Astrocyte of the cerebellum (primary cell): ENCODE results near the gene CACNA1D.
"Not testable (repeated sequence)": the region's sequence is repeated elsewhere in the genome, so short reads cannot be mapped to it uniquely, and the experiment has no call there.

ENCODE experiments used
- DNase-seq: peaks from one replicate; pipeline ENCODE4 v3.0.0-alpha.2; 2011; ENCODE audit warnings: low read depth
- H3K4me3 ChIP-seq: 2 replicates; pipeline ENCODE4 v1.5.1; 2011; ENCODE audit warnings: mild to moderate bottlenecking, low read depth, low read length, moderate library complexity
- in situ Hi-C: cut with HindIII; loops from 2 replicates; pipeline ENCODE4 v1.10.0; 2017; ENCODE audit warnings: low sequenced_read_pairs
- TF ChIP-seq, protein P1 (sequence below): IDR thresholded peaks from 2 replicates; pipeline ENCODE4 v1.5.1; 2012; ENCODE audit warnings: low read length, low read depth, moderate library complexity, mild to moderate bottlenecking; ENCODE audit errors: missing control alignments

CACNA1D gene

GRCh38 chr3:53554559-53555067 lies 60.2 kb downstream of the CACNA1D start:
- no peak overlapping the region for H3K4me3 ChIP-seq
- in situ Hi-C loops, result no loop called here
- no peak for DNase-seq
- TF ChIP-seq, protein P1, sequence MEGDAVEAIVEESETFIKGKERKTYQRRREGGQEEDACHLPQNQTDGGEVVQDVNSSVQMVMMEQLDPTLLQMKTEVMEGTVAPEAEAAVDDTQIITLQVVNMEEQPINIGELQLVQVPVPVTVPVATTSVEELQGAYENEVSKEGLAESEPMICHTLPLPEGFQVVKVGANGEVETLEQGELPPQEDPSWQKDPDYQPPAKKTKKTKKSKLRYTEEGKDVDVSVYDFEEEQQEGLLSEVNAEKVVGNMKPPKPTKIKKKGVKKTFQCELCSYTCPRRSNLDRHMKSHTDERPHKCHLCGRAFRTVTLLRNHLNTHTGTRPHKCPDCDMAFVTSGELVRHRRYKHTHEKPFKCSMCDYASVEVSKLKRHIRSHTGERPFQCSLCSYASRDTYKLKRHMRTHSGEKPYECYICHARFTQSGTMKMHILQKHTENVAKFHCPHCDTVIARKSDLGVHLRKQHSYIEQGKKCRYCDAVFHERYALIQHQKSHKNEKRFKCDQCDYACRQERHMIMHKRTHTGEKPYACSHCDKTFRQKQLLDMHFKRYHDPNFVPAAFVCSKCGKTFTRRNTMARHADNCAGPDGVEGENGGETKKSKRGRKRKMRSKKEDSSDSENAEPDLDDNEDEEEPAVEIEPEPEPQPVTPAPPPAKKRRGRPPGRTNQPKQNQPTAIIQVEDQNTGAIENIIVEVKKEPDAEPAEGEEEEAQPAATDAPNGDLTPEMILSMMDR, result no peak

- no peak for DNase-seq
- in situ Hi-C loops, result no loop called here
- TF ChIP-seq, protein P1, result no peak
- H3K4me3 ChIP-seq, result no peak overlapping the region
Measured at GRCh38 chr3:53555068-53555588, 60.7 kb downstream of the CACNA1D start.

DNA sequence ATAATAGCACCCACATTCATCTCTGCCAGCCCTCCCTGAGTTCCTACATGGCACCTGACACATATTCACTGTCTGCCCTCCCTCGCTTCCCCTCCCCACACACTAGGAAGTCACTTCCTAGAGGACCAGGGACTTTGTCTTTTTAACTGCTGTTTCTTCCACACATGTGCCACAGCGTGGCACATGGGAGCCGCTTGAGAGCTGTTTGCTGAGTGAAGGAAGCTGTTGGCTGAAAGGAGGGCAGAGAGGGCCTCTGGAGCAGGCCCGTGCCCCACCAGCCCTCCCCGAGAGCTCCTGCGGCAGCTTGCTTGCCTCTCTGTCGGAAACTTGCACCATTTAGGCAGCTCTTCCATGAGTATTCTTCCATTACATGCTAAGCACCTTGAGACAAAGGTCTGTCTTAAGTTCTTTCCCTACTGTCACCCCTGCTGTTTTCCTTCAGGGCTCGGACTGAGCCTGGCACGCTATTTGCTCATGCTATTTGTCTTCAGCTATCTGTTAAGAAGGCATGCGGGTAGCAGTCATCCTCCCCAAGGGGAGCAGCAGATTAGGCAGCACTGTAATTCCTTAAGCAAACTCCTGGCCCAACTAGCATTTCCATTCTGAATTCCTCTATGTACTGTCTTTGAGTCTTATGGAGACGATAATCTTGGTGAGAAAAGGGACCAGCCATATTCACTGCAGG lies 72.2 kb downstream of the CACNA1D start:
- DNase-seq, result no peak
- no peak overlapping the region for H3K4me3 ChIP-seq
- TF ChIP-seq, protein P1, result no peak
- in situ Hi-C loops, result no loop called here

GRCh38 chr3:53570081-53570480 lies 75.7 kb downstream of the CACNA1D start:
- in situ Hi-C loops, result no loop called here
- TF ChIP-seq, protein P1, result no peak
- H3K4me3 ChIP-seq, result no peak overlapping the region
- no peak for DNase-seq

- TF ChIP-seq, protein P1, result no peak
- DNase-seq, result no peak
- no peak overlapping the region for H3K4me3 ChIP-seq
- in situ Hi-C loops, result no loop called here
Measured at GRCh38 chr3:53570709-53571108, 76.3 kb downstream of the CACNA1D start.

- no peak overlapping the region for H3K4me3 ChIP-seq
- in situ Hi-C loops, result no loop called here
- TF ChIP-seq, protein P1, result no peak
- DNase-seq, result no peak
Measured at GRCh38 chr3:53571264-53571663, 76.9 kb downstream of the CACNA1D start.

DNA sequence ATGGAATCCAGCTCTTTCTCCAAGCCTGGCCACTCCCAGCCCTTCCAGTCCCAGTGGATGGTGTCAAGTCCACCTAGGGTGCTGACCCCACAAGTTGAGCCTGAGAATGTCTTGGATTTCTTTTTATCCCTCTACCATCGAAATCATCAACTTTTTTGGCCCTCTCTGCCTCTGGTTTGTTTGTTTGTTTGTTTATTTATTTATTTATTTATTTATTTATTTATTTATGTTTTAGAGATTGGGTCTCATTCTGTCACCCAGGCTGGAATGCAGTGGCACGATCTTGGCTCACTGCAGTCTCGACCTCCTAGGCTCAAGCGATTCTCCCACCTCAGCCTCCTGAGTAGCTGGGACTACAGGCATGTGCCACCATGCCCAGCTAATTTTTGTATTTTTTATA lies 77.8 kb downstream of the CACNA1D start:
- in situ Hi-C loops, H3K4me3 ChIP-seq, DNase-seq: not testable (repeated sequence)
